Measurements from ENCODE around the gene CD109. TPM values are rescaled to one million over a fixed set of nuclear protein-coding genes. Genes with fewer than 3 reads are reported as not detected.

The CD109 gene
- total RNA-seq, 4 donors from 2014 or later, result 1.3 to 3.8 (median 2.8) TPM

GRCh38 chr6:73867411-73867810 is 171.4 kb downstream of the CD109 start:
- in situ Hi-C loops (cut with MboI; ENCODE audit: low sequenced_read_pairs in 4 of 4) (loop anchor here in 1 of 4 donors (25.0 kb wide), 1 partner anchor 1345 kb away; the partner anchor contains the start of gene COL12A1), intact Hi-C loops (cut with DNase I; ENCODE audit: low total_unique reads) (no loop called here)
- DNase-seq, result no peak
- no peaks in the 10 kb centered on the region for H3K36me3 ChIP-seq
- H3K9me3 ChIP-seq, result no peaks in the 10 kb centered on the region
- no peak overlapping the region for H3K4me3 ChIP-seq
- TF ChIP-seq CTCF (IDR thresholded peaks at IDR 0.05 in 4 of 5, conservative IDR thresholded peaks at IDR 0.05 in 1 of 5) (no peak), POLR2A (IDR thresholded peaks at IDR 0.05) (no peak)
- H3K27ac ChIP-seq, result no peak overlapping the region
- no peaks in the 10 kb centered on the region for H3K4me1 ChIP-seq
- no peak for ATAC-seq
- H3K27me3 ChIP-seq, result no peaks in the 10 kb centered on the region

GRCh38 chr6:73870907-73871306 is 174.9 kb downstream of the CD109 start:
- no peak for ATAC-seq
- no peak for TF ChIP-seq POLR2A (IDR thresholded peaks at IDR 0.05)
- TF ChIP-seq CTCF (IDR thresholded peaks at IDR 0.05 in 4 of 5, conservative IDR thresholded peaks at IDR 0.05 in 1 of 5), result no peak
- no peaks in the 10 kb centered on the region for H3K36me3 ChIP-seq
- intact Hi-C loops (cut with DNase I; ENCODE audit: low total_unique reads), result no loop called here
- no peak overlapping the region for H3K4me3 ChIP-seq
- H3K9me3 ChIP-seq, result no peaks in the 10 kb centered on the region
- no peaks in the 10 kb centered on the region for H3K4me1 ChIP-seq
- in situ Hi-C loops (cut with MboI; ENCODE audit: low sequenced_read_pairs in 4 of 4), result loop anchor here in 1 of 4 donors (25.0 kb wide), 1 partner anchor 1341 kb away; the partner anchor contains the start of gene COL12A1
- no peaks in the 10 kb centered on the region for H3K27me3 ChIP-seq
- H3K27ac ChIP-seq, result no peak overlapping the region
- no peak for DNase-seq

- Histone ChIP-seq H3K36me3 (no peaks in the 10 kb centered on the region), H3K27ac (no peak overlapping the region), H3K4me1 (no peaks in the 10 kb centered on the region), H3K4me3 (no peak overlapping the region), H3K9me3 (no peaks in the 10 kb centered on the region), H3K27me3 (no peaks in the 10 kb centered on the region)
- ATAC-seq, result no peak
- in situ Hi-C loops (cut with MboI; ENCODE audit: low sequenced_read_pairs in 4 of 4) (loop anchor here in 1 of 4 donors (25.0 kb wide), 1 partner anchor 1339 kb away; the partner anchor contains the start of gene COL12A1), intact Hi-C loops (cut with DNase I; ENCODE audit: low total_unique reads) (no loop called here)
- no peak for DNase-seq
- no peak for TF ChIP-seq POLR2A (IDR thresholded peaks at IDR 0.05)
- TF ChIP-seq CTCF (IDR thresholded peaks at IDR 0.05 in 4 of 5, conservative IDR thresholded peaks at IDR 0.05 in 1 of 5), result no peak
Measured at GRCh38 chr6:73873081-73873480, 177.1 kb downstream of the CD109 start.

Other genes starting within 250 kb of the CD109 start
- gene CGAS, start 243.9 kb upstream of the CD109 start, total RNA-seq, result 1 to 10 TPM in 2 of 4 donors, under 1 TPM in 2; 0.49 to 1.6 (median 1.2) TPM
- 10 to 100 TPM; 16.4 to 43.4 (median 21.9) TPM for gene MTO1, start 234.5 kb upstream of the CD109 start, total RNA-seq
- 1,000 to 10,000 TPM in 3 of 4 donors, 100 to 1,000 TPM in 1; 846 to 1,271 (median 1,198) TPM for gene EEF1A1, start 175.2 kb upstream of the CD109 start, total RNA-seq
- gene SLC17A5, start 42.2 kb upstream of the CD109 start, total RNA-seq, result 10 to 100 TPM in 1 of 4 donors, 1 to 10 TPM in 3; 2.6 to 11.5 (median 5.4) TPM

Measured in gastrocnemius medialis (tissue), 4 donors.